HG03060 (cell line): ENCODE results near the gene GOLGA6L6.
"Not testable (repeated sequence)": the region's sequence is repeated elsewhere in the genome, so short reads cannot be mapped to it uniquely, and the experiment has no call there.

ENCODE experiments used
- ATAC-seq: cut with Tn5 transposase; IDR thresholded peaks from one replicate; pipeline ENCODE4 v1.9.1; 2021; ENCODE audit warnings: low read depth, moderate number of reproducible peaks; ENCODE audit not compliant: unreplicated experiment

Gene GOLGA6L6

DNA sequence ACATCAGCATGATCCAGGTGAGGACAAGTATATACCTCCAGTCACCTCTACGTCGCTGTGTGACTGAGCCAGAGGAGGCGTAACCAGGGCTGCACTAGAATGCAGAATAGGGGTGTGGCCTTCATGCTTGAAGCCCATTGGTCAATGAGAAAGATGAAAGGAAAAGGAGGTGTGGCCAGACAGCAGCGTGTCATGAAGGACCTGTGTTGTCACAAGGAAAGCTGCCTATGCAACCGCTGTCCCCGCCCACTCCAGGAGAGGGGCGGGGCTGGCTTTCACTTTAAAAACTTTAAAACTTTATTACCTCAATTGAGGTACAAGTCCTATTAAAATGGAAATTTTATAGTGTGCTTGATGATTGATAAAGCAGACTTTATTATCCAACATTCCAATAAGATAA lies at the start of gene GOLGA6L6:
Gene GOLGA6L6, minus strand, starts transcription at position 101 of the 400 bp plus-strand sequence. Its CDS starts 91 bp downstream, at position 10.
- ATAC-seq: not testable (repeated sequence)

- not testable (repeated sequence) for ATAC-seq
Measured at GRCh38 chr15:20590069-20590468, 48.5 kb upstream of the GOLGA6L6 start.

DNA sequence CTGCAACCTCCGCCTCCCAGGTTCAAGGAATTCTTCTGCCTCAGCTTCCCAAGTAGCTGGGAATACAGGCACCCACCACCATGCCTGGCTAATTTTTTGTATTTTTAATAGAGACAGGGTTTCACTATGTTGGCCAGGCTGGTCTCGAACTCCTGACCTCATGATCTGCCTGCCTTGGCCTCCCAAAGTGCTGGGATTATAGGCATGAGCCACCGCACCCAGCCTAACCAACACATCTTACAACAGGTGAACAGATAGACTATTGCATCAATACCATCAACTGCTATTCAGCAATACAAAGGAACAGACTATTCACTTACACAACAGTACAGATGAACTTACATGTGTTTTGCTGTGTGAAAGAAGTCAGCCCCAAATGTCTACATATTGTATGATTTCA lies 45.2 kb upstream of the GOLGA6L6 start:
- not testable (repeated sequence) for ATAC-seq

DNA sequence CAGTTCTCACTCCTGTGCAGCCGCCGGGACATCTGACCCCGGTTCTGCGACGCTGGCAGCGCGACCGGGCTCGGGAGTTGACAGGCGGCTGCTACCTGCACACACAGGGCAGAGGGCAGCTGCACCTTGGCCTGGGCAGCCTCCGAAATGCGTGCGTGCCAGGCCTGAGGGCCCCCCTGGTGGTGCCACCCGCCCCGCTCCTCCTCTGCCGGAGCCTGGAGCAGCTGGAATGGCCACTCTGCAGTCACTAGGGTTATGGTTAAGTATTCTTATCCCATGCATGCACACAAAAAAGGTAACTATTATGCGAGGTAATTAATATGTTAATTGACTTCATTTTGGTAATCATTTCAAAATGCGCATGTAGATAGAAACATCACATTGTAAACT lies 41.1 kb upstream of the GOLGA6L6 start:
- ATAC-seq: not testable (repeated sequence)

DNA sequence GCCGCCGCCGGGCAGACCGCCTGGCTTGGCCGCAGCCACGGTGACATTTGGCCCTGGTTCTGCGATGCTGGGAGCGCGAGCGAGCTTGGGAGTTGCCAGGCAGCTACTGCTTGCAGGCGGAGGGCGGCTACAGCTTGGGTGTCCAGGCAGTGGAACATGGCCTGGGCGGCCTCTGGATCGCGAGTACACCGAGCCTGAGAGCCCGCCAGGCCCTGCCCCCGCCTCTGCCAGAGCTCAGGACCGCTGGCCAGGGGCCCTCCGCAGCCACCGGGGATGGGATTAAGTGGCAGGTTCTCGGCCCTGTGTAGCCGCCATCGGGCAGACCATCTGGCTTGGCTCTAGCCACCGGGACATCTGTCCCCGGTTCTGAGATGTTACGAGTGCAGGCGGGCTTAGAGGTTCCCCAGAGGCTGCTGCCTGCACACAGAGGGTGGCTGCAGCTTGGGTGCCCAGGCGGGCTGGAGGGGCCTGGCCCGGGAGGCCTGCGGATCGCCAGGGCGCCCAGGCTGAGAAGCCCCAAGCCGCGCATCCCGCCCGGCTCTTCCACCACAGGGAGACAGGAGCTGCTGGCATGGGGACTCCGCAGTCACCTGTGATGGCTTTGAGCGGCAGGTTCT lies 40.6 kb upstream of the GOLGA6L6 start:
- not testable (repeated sequence) for ATAC-seq

- ATAC-seq: not testable (repeated sequence)
Measured at GRCh38 chr15:20581261-20582108, 39.9 kb upstream of the GOLGA6L6 start.

GRCh38 chr15:20579662-20580061 lies 38.1 kb upstream of the GOLGA6L6 start:
- ATAC-seq: not testable (repeated sequence)

- not testable (repeated sequence) for ATAC-seq
Measured at GRCh38 chr15:20551289-20551688, 9.7 kb upstream of the GOLGA6L6 start.

DNA sequence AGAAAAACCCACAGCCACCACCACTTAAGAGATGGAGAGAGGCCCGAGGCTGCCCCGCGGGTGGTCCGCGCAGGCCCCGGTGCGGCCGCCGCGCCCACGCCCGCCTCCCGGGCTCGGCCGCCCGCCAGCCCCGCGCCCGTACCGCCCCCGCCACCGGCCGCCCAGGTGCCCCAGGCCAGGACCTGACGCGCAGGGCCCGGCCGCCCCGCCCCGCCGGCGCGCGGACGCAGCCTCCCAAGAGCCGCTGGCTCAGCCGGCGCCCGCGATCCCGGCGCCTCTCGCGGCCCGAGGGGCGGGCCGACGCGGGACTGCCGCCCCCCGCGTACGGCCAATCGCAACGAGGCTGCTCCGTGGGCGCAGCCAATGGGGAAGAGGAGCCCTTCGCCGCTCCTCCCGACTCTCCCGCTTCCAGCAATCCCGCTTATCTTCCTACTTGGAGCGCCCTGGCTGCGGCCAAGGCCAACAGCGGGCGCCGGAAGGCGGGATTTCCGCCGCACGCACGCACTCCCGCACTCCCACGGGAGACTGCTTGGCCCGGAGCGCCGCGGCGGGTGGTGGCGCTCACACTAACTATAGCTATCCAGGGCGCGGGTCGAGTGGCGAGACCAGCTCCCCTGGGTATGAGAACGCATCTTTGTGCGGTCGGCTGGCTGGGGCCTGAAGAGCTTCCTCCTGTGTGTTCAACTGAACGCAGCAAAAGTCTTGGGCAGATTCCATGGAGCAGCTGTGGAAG lies 35.5 kb downstream of the GOLGA6L6 start:
- not testable (repeated sequence) for ATAC-seq

DNA sequence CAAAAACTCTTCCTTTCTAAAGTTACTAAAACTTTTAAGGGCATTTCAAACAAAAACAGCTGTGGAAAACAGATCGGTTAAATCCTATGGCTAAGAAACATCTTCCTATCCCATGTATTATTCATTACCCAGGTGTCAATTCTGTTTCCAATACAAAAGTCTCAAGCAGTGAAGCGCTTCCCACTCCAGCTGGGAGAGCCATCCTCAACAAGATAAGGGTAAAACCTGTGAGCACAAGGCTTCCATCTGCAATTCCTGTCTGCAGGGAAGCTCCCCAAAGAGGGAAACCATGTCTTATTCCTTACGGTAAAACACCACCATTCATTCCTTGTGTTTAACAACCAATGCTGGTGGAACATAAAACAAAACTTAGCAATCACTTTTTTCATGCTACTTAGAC lies 38.8 kb downstream of the GOLGA6L6 start:
- ATAC-seq: not testable (repeated sequence)

DNA sequence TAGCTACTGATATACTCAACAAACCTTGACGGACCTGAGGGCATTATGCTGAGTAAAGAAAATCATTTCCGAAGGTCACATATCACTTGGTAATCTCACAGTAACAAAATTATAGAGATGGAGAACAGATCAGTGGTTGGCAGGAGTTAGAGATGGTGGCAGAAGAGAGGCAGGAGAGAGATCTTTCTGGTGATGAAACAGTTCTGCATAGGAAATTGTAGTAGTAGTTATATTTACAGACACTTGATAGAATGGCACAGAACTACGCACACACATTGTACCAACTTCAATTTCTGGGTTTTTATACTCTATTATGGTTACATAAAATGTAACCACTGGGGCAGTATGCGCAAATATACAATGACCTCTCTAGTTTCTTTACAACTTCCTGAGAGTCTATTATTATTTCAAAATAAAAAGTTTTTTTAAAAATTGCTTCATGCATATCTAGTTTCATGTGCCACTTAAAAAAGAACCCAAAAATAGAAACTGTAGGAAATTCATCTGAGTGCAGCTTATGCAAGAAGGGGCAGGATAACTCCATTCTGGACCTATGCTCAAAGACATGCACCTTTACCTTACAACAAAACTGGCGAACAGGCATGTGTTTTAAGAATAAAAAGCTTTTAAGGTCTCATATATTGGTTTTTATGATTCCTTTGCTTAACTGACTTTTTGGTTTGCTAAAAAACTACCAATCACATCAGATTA lies 39.9 kb downstream of the GOLGA6L6 start:
- ATAC-seq: not testable (repeated sequence)

DNA sequence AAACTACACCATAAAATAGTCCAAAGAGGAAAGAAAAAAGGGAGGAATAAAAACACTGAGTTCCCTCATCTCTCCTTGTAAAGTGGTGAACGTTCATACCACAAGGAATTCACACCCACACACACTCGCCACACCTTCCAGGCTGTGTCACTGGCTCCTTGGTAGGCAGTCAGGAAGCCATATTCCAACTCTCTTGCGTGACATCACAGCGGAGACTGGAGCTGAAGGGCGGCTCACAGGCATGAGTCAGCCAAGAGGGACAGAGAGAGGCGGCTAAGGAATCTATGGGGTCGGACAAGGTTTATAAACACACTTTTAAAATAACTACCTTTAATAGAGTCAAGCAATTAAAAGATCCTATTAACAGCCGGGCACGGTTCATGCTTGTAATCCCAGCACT lies 43.8 kb downstream of the GOLGA6L6 start:
- not testable (repeated sequence) for ATAC-seq

- ATAC-seq: not testable (repeated sequence)
Measured at GRCh38 chr15:20493035-20493434, 48.6 kb downstream of the GOLGA6L6 start.

- ATAC-seq: not testable (repeated sequence)
Measured at GRCh38 chr15:20492598-20492997, 49.0 kb downstream of the GOLGA6L6 start.

GRCh38 chr15:20489320-20489719 lies 52.3 kb downstream of the GOLGA6L6 start:
- ATAC-seq: not testable (repeated sequence)
